OCI-LY7 (cell line): Measurements from ENCODE around the gene HTR7. TPM values are rescaled to one million over a fixed set of nuclear protein-coding genes. Genes with fewer than 3 reads are reported as not detected.

Experiments
- BruUV-seq: library from RNA; stranded (reverse); fragments of 400-500 nt; replicated peaks from 2 replicates; lab custom pipeline; 2021; lab: Mats Ljungman, UMichigan
- CTCF ChIA-PET: fragments of 300-600 bp; sonication (Branson Sonifier 250); formaldehyde crosslinking; loops from one replicate; lab custom pipeline; 2022; ENCODE audit warnings: antibody characterized with exemption; ENCODE audit not compliant: unreplicated experiment; lab: Charles Lee
- POLR2A ChIA-PET: fragments of 300-600 bp; sonication (Branson Sonifier 250); formaldehyde crosslinking; loops from one replicate; lab custom pipeline; 2022; ENCODE audit warnings: antibody characterized with exemption; lab: Charles Lee
- DNase-seq: peaks from one replicate; pipeline ENCODE4 v3.0.0-alpha.2; 2015; ENCODE audit warnings: low spot score
- H2AFZ ChIP-seq: fragments of 200-600 bp; sonication (generic), shearing (Covaris generic); 2 replicates; pipeline ENCODE4 v1.6.1; 2014; ENCODE audit warnings: mild to moderate bottlenecking, antibody characterized with exemption, low read length, moderate library complexity
- H3K27ac ChIP-seq: fragments of 200-600 bp; sonication (generic); 2 replicates; pipeline ENCODE4 v1.5.1; 2014; ENCODE audit warnings: mixed run types, low read depth, mild to moderate bottlenecking, moderate library complexity, low read length, inconsistent platforms; ENCODE audit not compliant: poor library complexity, severe bottlenecking
- H3K36me3 ChIP-seq: fragments of 200-600 bp; sonication (generic); 2 replicates; pipeline ENCODE4 v1.6.1; 2014; ENCODE audit warnings: mild to moderate bottlenecking, antibody characterized with exemption, low read length, moderate library complexity, mixed read lengths; ENCODE audit not compliant: insufficient read depth
- H3K4me1 ChIP-seq: fragments of 200-600 bp; sonication (generic); 2 replicates; pipeline ENCODE4 v1.5.1; 2014; ENCODE audit warnings: mild to moderate bottlenecking, low read length; ENCODE audit not compliant: insufficient read depth, poor library complexity, severe bottlenecking
- H3K4me2 ChIP-seq: fragments of 200-600 bp; sonication (generic); 2 replicates; pipeline ENCODE4 v1.6.1; 2014; ENCODE audit warnings: mild to moderate bottlenecking, low read length
- H3K4me3 ChIP-seq: fragments of 200-600 bp; sonication (generic); 2 replicates; pipeline ENCODE4 v1.5.1; 2014; ENCODE audit warnings: mild to moderate bottlenecking, low read depth, low read length; ENCODE audit not compliant: poor library complexity, severe bottlenecking
- H3K79me2 ChIP-seq: fragments of 200-600 bp; sonication (generic); 2 replicates; pipeline ENCODE4 v1.6.1; 2016; ENCODE audit warnings: low read depth, mild to moderate bottlenecking, low read length, moderate library complexity, mixed read lengths; ENCODE audit not compliant: insufficient read depth
- H3K9me2 ChIP-seq: fragments of 200-600 bp; sonication (generic); 2 replicates; pipeline ENCODE4 v1.6.1; 2016; ENCODE audit warnings: mild to moderate bottlenecking, low read length, mixed read lengths; ENCODE audit not compliant: insufficient read depth
- H3K9me3 ChIP-seq: fragments of 200-600 bp; sonication (generic); 2 replicates; pipeline ENCODE4 v1.6.1; 2014; ENCODE audit warnings: mild to moderate bottlenecking, mixed run types, low read length, mixed read lengths
- H4K20me1 ChIP-seq: fragments of 200-600 bp; sonication (generic); 2 replicates; pipeline ENCODE4 v1.6.1; 2014; ENCODE audit warnings: mild to moderate bottlenecking, antibody characterized with exemption, low read length, moderate library complexity, mixed read lengths; ENCODE audit not compliant: insufficient read depth
- EZH2phosphoT487 ChIP-seq: fragments of 200-600 bp; sonication (generic); IDR thresholded peaks from 2 replicates; pipeline ENCODE4 v1.6.1; 2018; ENCODE audit warnings: low read depth, borderline replicate concordance, mild to moderate bottlenecking, mixed run types, antibody characterized with exemption, low read length, moderate library complexity, mixed read lengths
- intact Hi-C: fragments of 100-400 bp; cut with micrococcal nuclease; formaldehyde crosslinking; loops from one replicate; pipeline ENCODE4 v1.10.0; 2022; ENCODE audit not compliant: unreplicated experiment
- total RNA-seq, 2 experiments: library from RNA; depleted of rRNA in 1 of 2; stranded (reverse); fragments of >200 nt in 1 of 2; shearing (Covaris generic) in 1 of 2; gene quantifications; 2 replicates each; pipeline ENCODE4 v1.2.3, GENCODE V29; 2014 to 2022
- TF ChIP-seq, protein P1 (sequence below): fragments of 200-600 bp; sonication (generic); conservative IDR thresholded peaks from 2 replicates; pipeline ENCODE4 v1.5.1; 2014; ENCODE audit warnings: mild to moderate bottlenecking, antibody characterized with exemption, low read length, moderate library complexity, mixed read lengths

HTR7 gene
- total RNA-seq, 2 experiments from 2014 or later = 0.10 TPM; not detected in 1

DNA sequence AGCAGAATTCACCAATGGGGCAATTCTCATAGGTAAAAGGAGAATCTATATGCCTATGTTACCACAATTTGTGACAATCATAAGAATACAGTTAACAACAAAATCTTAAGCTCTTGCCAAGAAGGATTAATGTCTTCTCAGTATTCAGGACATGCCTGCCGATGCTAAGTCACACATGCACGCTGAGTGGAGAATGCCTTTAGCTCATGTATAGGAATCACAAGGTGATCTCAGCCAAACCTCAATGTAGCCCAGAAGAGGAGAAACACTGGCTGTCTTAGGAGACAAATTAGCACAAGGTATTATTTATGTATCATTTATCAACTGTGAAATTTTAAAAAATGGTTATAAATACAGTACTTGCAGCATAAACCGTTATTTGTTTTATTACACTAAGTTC is 2.7 kb downstream of the HTR7 start:
- H3K27ac ChIP-seq = no peak overlapping the region
- no peak overlapping the region for H3K4me3 ChIP-seq
- peaks cover 4% of the 10 kb centered on the region for H3K4me1 ChIP-seq
- POLR2A ChIA-PET = interaction anchor here (0.6 to 0.9 kb wide), 2 partner anchors 10 to 236 kb away, joined by 3 read pairs; no protein-coding TSS in a partner anchor
- intact Hi-C loops = no loop called here
- H3K9me2 ChIP-seq = no peaks in the 10 kb centered on the region
- no peak for DNase-seq
- TF ChIP-seq, protein P1, sequence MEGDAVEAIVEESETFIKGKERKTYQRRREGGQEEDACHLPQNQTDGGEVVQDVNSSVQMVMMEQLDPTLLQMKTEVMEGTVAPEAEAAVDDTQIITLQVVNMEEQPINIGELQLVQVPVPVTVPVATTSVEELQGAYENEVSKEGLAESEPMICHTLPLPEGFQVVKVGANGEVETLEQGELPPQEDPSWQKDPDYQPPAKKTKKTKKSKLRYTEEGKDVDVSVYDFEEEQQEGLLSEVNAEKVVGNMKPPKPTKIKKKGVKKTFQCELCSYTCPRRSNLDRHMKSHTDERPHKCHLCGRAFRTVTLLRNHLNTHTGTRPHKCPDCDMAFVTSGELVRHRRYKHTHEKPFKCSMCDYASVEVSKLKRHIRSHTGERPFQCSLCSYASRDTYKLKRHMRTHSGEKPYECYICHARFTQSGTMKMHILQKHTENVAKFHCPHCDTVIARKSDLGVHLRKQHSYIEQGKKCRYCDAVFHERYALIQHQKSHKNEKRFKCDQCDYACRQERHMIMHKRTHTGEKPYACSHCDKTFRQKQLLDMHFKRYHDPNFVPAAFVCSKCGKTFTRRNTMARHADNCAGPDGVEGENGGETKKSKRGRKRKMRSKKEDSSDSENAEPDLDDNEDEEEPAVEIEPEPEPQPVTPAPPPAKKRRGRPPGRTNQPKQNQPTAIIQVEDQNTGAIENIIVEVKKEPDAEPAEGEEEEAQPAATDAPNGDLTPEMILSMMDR = no peak
- TF ChIP-seq EZH2phosphoT487 = no peak
- no TSS peak for BruUV-seq
- peaks cover 10% of the 10 kb centered on the region for H3K9me3 ChIP-seq
- no peak overlapping the region for H2AFZ ChIP-seq
- no peaks in the 10 kb centered on the region for H4K20me1 ChIP-seq
- CTCF ChIA-PET = no interaction called here
- H3K79me2 ChIP-seq = no peaks in the 10 kb centered on the region
- H3K36me3 ChIP-seq = no peaks in the 10 kb centered on the region
- no peak overlapping the region for H3K4me2 ChIP-seq

GRCh38 chr10:90849956-90850749 is 7.7 kb downstream of the HTR7 start:
- H3K36me3 ChIP-seq = no peaks in the 10 kb centered on the region
- no peaks in the 10 kb centered on the region for H3K9me2 ChIP-seq
- TF ChIP-seq EZH2phosphoT487 = no peak
- TF ChIP-seq, protein P1 = no peak
- POLR2A ChIA-PET = interaction anchor here (0.7 kb wide), 1 partner anchor 186 kb away, joined by 3 read pairs; no protein-coding TSS in a partner anchor
- no peaks in the 10 kb centered on the region for H3K79me2 ChIP-seq
- H3K4me1 ChIP-seq = no peaks in the 10 kb centered on the region
- H2AFZ ChIP-seq = no peak overlapping the region
- intact Hi-C loops = no loop called here
- CTCF ChIA-PET = no interaction called here
- peaks cover 12% of the 10 kb centered on the region for H3K9me3 ChIP-seq
- no peaks in the 10 kb centered on the region for H4K20me1 ChIP-seq
- no peak for DNase-seq
- no peak overlapping the region for H3K4me3 ChIP-seq
- H3K4me2 ChIP-seq = no peak overlapping the region
- H3K27ac ChIP-seq = no peak overlapping the region
- BruUV-seq = no TSS peak

- Histone ChIP-seq H4K20me1 (no peaks in the 10 kb centered on the region), H3K27ac (no peak overlapping the region), H3K79me2 (no peaks in the 10 kb centered on the region), H3K4me2 (no peak overlapping the region), H3K4me3 (no peak overlapping the region), H2AFZ (no peak overlapping the region), H3K4me1 (no peaks in the 10 kb centered on the region), H3K9me3 (peaks cover 12% of the 10 kb centered on the region), H3K36me3 (no peaks in the 10 kb centered on the region), H3K9me2 (no peaks in the 10 kb centered on the region)
- BruUV-seq = no TSS peak
- TF ChIP-seq EZH2phosphoT487 = no peak
- TF ChIP-seq, protein P1 = no peak
- no peak for DNase-seq
- POLR2A ChIA-PET = no interaction called here
- CTCF ChIA-PET = no interaction called here
- intact Hi-C loops = no loop called here
Measured at GRCh38 chr10:90847436-90847835, 10.4 kb downstream of the HTR7 start.
